Fibroblast of lung (primary cell): ENCODE data around the gene EBF4. TPM values are rescaled to one million over a fixed set of nuclear protein-coding genes. Genes with fewer than 3 reads are reported as not detected.

Experiments used
- DNase-seq, 2 donors: peaks; one replicate each; pipeline versions ENCODE4 v3.0.0 to v3.0.0-alpha.2; 2010; ENCODE audit warnings: low read depth in 2 of 2
- H2AFZ ChIP-seq: 2 replicates; pipeline ENCODE4 v1.5.1; 2012; ENCODE audit warnings: low read length, control low read depth, inconsistent platforms
- H3K27ac ChIP-seq: 2 replicates; pipeline ENCODE4 v1.5.1; 2011; ENCODE audit warnings: low read length, control low read depth; ENCODE audit not compliant: insufficient read depth
- H3K27me3 ChIP-seq: 2 replicates; pipeline ENCODE4 v1.5.1; 2011; ENCODE audit warnings: mild to moderate bottlenecking, low read length; ENCODE audit not compliant: control insufficient read depth, insufficient read depth
- H3K36me3 ChIP-seq: 2 replicates; pipeline ENCODE4 v1.5.1; 2011; ENCODE audit warnings: low read length; ENCODE audit not compliant: control insufficient read depth, insufficient read depth
- H3K4me1 ChIP-seq: 2 replicates; pipeline ENCODE4 v1.5.1; 2011; ENCODE audit warnings: low read length; ENCODE audit not compliant: control insufficient read depth, insufficient read depth; ENCODE audit errors: extremely low read depth
- H3K4me2 ChIP-seq: 2 replicates; pipeline ENCODE4 v1.5.1; 2011; ENCODE audit warnings: low read length, control low read depth; ENCODE audit not compliant: insufficient read depth; ENCODE audit errors: extremely low read depth
- H3K4me3 ChIP-seq, 4 experiments: fragments of 200-600 bp in 1 of 4; sonication (generic) in 1 of 4; replicated peaks in 1 of 4; 2 replicates each; pipeline ENCODE4 v1.5.1; 2011 to 2016; ENCODE audit warnings: low read length in 4 of 4, low read depth in 3 of 4, mild to moderate bottlenecking in 3 of 4, control low read depth in 2 of 4, inconsistent platforms in 1 of 4, mixed read lengths in 1 of 4; ENCODE audit not compliant: insufficient read depth in 1 of 4; ENCODE audit errors: control extremely low read depth in 1 of 4
- H3K79me2 ChIP-seq: 2 replicates; pipeline ENCODE4 v1.5.1; 2012; ENCODE audit warnings: mild to moderate bottlenecking, low read length, inconsistent platforms; ENCODE audit not compliant: control insufficient read depth, insufficient read depth
- H3K9ac ChIP-seq: 2 replicates; pipeline ENCODE4 v1.5.1; 2011; ENCODE audit warnings: mild to moderate bottlenecking, low read length, control low read depth; ENCODE audit not compliant: insufficient read depth
- H3K9me3 ChIP-seq: 2 replicates; pipeline ENCODE4 v1.5.1; 2012; ENCODE audit warnings: low read depth, low read length; ENCODE audit not compliant: control insufficient read depth, insufficient read depth
- H4K20me1 ChIP-seq: 2 replicates; pipeline ENCODE4 v1.5.1; 2011; ENCODE audit warnings: low read length; ENCODE audit not compliant: control insufficient read depth, insufficient read depth; ENCODE audit errors: extremely low read depth
- EZH2 ChIP-seq: IDR thresholded peaks from 2 replicates; pipeline ENCODE4 v1.5.1; 2012; ENCODE audit warnings: low read length, control low read depth, mild to moderate bottlenecking; ENCODE audit errors: missing control alignments
- polyA plus RNA-seq, 2 donors: library from polyadenylated mRNA; depleted of rRNA in 1 of 2; stranded (reverse) in 1 of 2; unstranded in 1 of 2; fragments of >200 nt; gene quantifications; 2 replicates each; pipeline ENCODE4 v1.2.1, GENCODE V29; 2011 to 2012; ENCODE audit warnings: missing spikeins in 1 of 2
- total RNA-seq: library from RNA; depleted of rRNA; stranded (reverse); fragments of >200 nt; gene quantifications from 2 replicates; pipeline ENCODE4 v1.2.1, GENCODE V29; 2014
- TF ChIP-seq, protein P1 (sequence below), 2 donors: IDR thresholded peaks in 1 of 2; conservative IDR thresholded peaks in 1 of 2; 1 replicate in 1 of 2; 2 replicates in 1 of 2; pipeline ENCODE4 v1.5.1; 2011 to 2012; ENCODE audit warnings: low read length in 2 of 2, control low read depth in 1 of 2, inconsistent platforms in 1 of 2, low read depth in 1 of 2, mild to moderate bottlenecking in 1 of 2

The EBF4 gene
- total and polyA plus RNA-seq, 2 donors (not counting 1 experiment from before 2014, with no cell fraction given) = 0.35 to 0.99 TPM

DNA sequence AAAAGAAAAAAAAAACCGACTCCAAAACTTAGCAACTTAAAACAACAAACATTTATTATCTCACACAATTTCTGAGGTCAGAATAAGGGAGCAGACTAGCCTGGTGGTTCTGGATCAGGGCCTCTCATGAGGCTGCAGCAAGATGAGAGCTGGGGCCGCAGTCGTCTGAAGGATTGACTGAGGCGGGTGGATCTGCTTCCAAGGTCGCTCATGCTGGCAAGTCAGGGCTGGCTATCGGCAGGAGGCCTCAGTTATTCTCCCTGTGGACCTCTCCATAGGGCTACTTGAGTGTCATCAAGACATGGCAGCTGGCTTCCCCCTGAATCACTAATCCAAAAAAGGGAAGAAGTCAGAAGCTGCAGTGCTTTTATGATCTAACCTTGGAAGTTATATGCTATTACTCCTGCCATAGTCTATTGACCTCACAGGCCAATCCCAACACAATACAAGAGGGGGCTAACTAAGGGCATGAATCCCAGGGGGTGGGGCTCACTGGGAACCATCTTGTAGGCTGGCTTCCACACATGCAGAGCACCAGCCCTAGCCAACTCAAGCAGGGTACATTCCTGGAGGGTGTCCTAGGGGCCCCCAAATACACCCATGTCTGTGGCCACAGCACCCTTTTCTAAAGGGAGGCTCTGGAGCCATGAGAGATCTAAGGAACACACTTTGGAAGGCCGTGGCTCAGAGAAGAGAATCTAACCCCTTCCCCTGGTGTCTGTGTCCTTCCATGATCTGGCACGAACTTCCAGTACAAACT lies 11.3 kb downstream of the EBF4 start:
- no peaks in the 10 kb centered on the region for H3K36me3 ChIP-seq
- no peak overlapping the region for H3K27ac ChIP-seq
- H3K4me1 ChIP-seq = no peaks in the 10 kb centered on the region
- no peak for TF ChIP-seq EZH2
- TF ChIP-seq, protein P1, sequence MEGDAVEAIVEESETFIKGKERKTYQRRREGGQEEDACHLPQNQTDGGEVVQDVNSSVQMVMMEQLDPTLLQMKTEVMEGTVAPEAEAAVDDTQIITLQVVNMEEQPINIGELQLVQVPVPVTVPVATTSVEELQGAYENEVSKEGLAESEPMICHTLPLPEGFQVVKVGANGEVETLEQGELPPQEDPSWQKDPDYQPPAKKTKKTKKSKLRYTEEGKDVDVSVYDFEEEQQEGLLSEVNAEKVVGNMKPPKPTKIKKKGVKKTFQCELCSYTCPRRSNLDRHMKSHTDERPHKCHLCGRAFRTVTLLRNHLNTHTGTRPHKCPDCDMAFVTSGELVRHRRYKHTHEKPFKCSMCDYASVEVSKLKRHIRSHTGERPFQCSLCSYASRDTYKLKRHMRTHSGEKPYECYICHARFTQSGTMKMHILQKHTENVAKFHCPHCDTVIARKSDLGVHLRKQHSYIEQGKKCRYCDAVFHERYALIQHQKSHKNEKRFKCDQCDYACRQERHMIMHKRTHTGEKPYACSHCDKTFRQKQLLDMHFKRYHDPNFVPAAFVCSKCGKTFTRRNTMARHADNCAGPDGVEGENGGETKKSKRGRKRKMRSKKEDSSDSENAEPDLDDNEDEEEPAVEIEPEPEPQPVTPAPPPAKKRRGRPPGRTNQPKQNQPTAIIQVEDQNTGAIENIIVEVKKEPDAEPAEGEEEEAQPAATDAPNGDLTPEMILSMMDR (conservative IDR thresholded peaks at IDR 0.05 in 1 of 2, IDR thresholded peaks at IDR 0.05 in 1 of 2; ENCODE audit: low read depth in 1 of 2, low read length in 2 of 2) = no peak
- H3K27me3 ChIP-seq = peaks cover 16% of the 10 kb centered on the region
- H3K4me3 ChIP-seq = no peak overlapping the region
- no peak overlapping the region for H3K4me2 ChIP-seq
- no peak overlapping the region for H3K9ac ChIP-seq
- H4K20me1 ChIP-seq = no peaks in the 10 kb centered on the region
- no peak overlapping the region for H2AFZ ChIP-seq
- no peak for DNase-seq
- no peaks in the 10 kb centered on the region for H3K79me2 ChIP-seq
- H3K9me3 ChIP-seq = no peaks in the 10 kb centered on the region

DNA sequence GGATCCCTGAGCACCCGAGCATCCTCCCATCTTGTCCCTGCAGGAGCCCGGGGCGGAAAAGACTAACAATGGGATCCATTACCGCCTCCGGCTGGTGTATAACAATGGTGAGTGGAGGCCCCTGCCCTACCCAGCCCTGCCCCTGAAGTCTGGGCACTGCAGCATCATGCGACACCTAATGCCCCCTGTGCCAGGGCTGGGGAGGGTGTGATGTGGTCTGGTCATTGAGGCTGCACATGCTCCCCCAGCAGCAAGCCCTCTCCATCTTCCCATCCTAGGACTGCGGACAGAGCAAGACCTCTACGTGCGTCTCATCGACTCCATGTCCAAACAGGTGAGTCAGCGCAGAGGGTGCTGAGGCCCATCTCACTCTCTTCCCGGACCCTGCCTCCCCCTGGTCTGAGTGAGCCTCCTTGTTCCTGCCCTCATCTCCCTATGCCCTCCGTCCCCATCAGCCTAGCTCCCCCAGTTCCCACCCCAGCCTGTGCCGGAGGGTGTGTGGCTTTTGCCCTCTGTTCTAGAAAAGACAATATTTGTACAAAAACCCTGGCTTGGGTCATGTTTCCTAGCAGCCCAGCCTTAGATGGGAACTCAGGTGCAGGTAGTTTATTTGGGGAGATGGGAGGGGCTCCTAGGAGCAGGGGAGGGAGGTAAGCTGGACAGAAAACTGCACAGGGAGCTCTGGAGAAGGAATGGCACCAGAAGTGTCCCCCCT lies 13.5 kb downstream of the EBF4 start:
- H3K79me2 ChIP-seq = no peaks in the 10 kb centered on the region
- H3K4me1 ChIP-seq = no peaks in the 10 kb centered on the region
- H2AFZ ChIP-seq = no peak overlapping the region
- no peak overlapping the region for H3K4me3 ChIP-seq
- no peak overlapping the region for H3K27ac ChIP-seq
- no peak overlapping the region for H3K9ac ChIP-seq
- DNase-seq = no peak
- no peak overlapping the region for H3K4me2 ChIP-seq
- no peaks in the 10 kb centered on the region for H3K9me3 ChIP-seq
- no peaks in the 10 kb centered on the region for H3K27me3 ChIP-seq
- H4K20me1 ChIP-seq = no peaks in the 10 kb centered on the region
- H3K36me3 ChIP-seq = no peaks in the 10 kb centered on the region
- TF ChIP-seq, protein P1 (conservative IDR thresholded peaks at IDR 0.05 in 1 of 2, IDR thresholded peaks at IDR 0.05 in 1 of 2; ENCODE audit: low read depth in 1 of 2, low read length in 2 of 2) = no peak
- no peak for TF ChIP-seq EZH2

DNA sequence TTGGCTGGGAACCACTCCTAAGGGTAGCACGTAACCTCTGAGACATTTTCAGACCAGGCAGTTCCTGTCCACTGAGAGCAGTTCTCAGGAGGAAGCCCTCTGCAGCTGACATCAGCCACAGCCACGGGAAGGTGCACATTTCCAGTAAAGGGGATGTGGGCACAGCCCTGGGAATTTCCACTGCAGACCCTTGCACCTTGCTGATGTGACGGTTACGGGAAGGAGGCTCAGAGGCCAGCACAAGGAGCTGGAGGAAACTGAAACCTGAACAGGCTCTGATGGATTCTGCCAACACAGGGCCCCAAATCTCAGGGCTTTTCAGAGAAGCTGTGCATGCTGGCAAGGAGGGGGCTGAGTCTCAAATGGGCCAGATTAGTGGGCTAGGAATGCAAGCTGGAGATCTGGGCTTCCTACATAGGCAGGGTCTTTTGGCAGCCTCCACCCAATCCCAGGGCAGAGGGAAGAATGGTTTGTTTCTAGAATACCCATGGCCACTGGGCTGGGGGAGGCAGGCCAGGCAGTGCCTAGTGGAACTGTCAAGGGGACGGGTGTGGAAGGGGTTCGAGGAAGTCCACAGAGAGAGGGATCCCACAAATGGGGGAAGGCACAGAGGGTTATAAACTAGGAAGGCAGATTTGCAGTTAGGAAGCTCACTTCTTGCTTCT lies 14.2 kb downstream of the EBF4 start:
- H3K9me3 ChIP-seq = no peaks in the 10 kb centered on the region
- no peaks in the 10 kb centered on the region for H3K36me3 ChIP-seq
- no peak for DNase-seq
- H4K20me1 ChIP-seq = no peaks in the 10 kb centered on the region
- no peak overlapping the region for H2AFZ ChIP-seq
- no peak for TF ChIP-seq EZH2
- TF ChIP-seq, protein P1 (conservative IDR thresholded peaks at IDR 0.05 in 1 of 2, IDR thresholded peaks at IDR 0.05 in 1 of 2; ENCODE audit: low read depth in 1 of 2, low read length in 2 of 2) = no peak
- no peak overlapping the region for H3K4me2 ChIP-seq
- H3K27ac ChIP-seq = no peak overlapping the region
- H3K79me2 ChIP-seq = no peaks in the 10 kb centered on the region
- no peak overlapping the region for H3K4me3 ChIP-seq
- no peaks in the 10 kb centered on the region for H3K4me1 ChIP-seq
- H3K27me3 ChIP-seq = no peaks in the 10 kb centered on the region
- H3K9ac ChIP-seq = no peak overlapping the region
